Anterior cingulate cortex (tissue), 58 donors: Measurements from ENCODE around the gene SLC8A1.

Experiments
- DNase-seq, 58 donors: peaks; one replicate each; lab custom pipeline; 2025; lab: John Stamatoyannopoulos, UW

The SLC8A1 gene

GRCh38 chr2:40430776-40431599 is 20.9 kb downstream of the SLC8A1 start:
- no peak for DNase-seq

GRCh38 chr2:40428439-40428838 is 23.5 kb downstream of the SLC8A1 start:
- DNase-seq = no peak

DNA sequence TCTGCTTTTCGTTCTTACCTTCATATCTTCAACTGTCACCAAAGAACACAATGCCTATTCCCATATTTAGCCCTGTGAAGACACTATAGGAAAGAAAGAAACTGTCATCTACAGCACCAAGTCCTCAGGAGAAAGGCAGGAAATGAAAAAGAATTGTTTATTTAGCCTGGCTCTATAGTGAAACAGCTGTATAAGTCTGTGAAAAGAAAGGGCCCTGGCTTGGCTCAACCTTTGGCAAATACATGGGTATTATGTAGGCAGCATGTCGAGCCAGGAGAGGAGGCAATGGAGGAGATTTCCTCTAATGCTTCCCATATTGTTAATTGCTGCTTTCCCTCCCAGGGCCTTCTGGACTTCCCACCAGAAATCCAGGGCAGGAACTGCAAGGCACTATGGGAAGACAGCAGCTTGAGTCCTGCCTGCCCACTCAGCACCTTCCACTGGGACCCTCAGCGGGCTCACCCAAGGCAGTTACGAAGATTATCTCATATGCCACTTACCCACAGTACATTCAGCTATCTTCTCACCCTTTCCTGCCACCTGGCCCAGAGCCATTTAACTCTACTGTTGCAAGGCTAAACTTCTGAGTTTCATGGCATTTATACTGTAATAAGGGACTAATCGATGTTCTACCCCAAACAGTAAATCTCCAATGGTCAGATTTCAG is 30.1 kb downstream of the SLC8A1 start:
- no peak for DNase-seq

- no peak for DNase-seq
Observed at GRCh38 chr2:40420478-40420877, 31.4 kb downstream of the SLC8A1 start.

DNA sequence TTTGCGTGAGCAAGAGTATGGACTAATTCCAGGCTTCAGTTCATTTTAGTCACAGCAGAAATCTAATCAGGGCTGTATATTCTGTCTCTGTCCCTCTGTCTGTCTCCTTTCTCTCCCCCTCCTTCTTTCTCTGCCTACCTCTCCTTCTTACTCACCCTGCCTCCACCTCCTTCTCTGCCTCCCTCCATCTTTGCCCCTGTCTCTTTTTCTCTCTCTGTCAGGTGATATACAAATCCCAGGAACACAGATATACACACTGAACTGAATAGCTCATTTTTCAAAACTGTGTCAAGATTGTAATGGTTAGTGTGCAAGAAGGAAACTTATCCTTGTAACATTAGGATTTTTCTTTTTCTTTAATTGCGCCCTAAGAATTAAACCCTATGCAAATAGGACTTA is 32.5 kb downstream of the SLC8A1 start:
- DNase-seq = no peak

DNA sequence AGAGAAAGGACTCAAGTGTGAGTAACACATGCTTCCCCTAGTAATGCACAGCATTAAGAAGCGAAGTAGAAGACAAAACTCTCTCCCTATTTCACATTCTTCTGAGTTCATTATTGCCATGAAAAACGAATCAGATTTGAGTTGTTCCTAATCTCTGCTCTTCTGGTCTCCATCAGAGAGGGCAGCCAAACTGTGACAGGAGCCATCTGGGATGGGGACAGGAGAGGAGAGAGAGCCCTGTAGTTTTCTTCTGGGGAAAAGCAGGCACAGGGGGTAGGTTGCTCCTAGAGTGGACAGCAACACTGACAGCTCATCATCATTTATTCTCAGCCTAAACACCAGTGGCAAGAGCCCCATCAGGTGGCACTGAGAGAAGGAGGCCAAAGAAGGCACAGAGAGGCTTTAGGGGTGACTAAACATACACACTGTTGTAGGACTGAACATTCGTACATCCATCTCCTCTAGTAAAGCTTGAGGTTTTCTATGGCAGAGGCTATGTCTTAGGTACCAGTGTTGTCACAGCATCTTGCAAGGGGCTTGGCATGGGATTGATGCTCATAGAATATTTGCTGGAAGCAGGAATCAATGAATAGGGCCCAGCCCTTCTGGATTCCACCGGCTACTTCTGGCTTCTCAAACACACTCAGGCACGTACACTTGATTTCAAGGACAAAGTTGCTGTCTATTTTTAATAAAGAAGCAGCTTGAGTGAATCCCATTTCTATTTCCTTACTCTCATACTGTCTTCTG is 33.1 kb downstream of the SLC8A1 start:
- no peak for DNase-seq

GRCh38 chr2:40416486-40416885 is 35.4 kb downstream of the SLC8A1 start:
- DNase-seq = no peak

DNA sequence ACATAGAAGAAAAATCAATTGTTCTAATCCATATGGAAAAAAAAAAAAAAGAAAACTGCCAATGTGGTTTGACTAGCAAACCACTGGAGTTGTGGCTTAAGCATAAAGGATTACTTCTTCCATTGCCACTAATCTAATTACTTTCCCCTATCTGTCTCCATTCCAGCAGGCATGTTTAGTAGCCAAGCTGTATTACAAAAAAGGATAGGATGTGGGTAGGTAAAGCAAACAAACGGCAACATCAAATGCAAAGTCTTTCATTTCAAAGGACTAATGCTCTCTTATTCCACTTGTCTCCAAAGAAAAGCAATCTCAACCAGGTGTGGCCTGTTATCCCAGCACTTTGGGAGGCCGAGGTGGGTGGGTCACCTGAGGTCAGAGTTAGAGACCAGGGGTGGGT is 36.5 kb downstream of the SLC8A1 start:
- no peak for DNase-seq

DNA sequence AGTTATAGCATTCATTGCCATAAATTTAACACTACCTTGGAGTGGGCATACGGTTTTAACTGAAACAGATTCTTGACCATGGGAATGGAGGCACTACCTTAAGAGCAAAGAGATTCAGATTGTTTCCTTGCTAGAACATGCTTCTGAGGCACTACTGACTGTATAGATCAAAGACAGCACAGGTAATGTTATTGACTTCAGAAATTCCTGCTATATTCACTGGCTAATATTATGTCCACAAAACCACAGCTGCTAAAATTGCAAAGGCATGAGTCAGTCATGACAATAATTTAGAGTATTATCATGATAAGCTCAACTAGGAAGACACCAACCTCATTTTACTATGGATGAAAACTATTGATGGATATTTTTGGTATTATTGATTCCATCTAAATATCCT is 39.4 kb downstream of the SLC8A1 start:
- no peak for DNase-seq

DNA sequence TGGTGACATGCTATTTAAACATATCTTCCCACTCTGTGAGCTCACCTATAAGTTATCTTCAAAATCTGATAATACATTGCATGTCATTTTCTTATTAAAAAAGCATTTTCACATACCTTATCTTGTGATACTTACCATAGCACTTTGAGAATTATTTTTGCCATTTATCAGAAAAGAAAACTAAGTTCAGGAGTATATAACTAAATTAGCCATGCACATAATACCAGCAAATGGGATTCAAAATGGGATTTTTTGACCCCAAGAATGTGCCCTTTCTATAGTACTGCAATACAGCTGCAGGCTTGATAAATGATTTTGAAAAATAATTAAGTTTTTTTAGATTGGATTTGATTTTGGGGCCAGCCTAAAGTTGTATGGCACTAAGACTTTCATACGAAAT is 41.2 kb downstream of the SLC8A1 start:
- no peak for DNase-seq

- DNase-seq = no peak
Observed at GRCh38 chr2:40409734-40410133, 42.2 kb downstream of the SLC8A1 start.

DNA sequence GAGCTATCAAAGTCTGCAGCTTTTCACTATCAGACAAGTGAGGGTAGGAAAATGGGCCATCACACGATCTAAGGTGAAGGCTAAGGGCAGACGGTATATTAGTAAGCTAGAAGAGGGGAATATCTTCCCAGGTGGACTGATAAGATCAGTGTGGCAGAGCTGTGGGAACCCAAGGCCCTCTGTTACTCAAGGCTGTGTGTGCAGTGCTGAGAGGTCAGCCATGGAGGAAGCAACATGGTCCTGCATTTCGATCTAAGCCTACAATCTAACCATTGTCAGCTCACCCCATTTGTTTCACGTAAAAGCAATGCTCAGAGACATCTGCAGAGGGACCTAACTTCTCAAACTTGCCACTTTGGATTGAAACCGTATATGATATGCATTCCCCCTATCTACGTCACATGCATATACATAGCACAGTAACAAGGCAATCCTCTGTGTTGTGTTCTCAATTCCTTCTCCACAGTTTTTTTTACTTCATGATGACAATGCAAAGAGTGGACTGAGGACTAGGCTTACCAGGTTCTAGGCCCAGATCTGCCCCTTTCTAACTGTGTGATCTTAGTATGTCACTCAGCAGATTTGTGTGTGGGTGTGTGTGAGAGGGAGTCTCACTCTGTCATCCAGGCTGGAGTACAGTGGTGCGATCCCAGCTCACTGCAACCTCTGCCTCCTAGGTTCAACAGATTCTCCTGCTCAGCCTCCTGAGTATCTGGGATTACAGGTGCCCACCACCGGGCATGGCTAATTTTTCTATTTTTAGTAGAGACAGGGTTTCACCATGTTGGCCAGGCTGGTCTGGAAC is 45.2 kb downstream of the SLC8A1 start:
- DNase-seq = no peak

GRCh38 chr2:40405465-40405864 is 46.4 kb downstream of the SLC8A1 start:
- DNase-seq = no peak

GRCh38 chr2:40404517-40404916 is 47.4 kb downstream of the SLC8A1 start:
- no peak for DNase-seq

- DNase-seq = no peak
Observed at GRCh38 chr2:40403233-40403836, 48.6 kb downstream of the SLC8A1 start.

DNA sequence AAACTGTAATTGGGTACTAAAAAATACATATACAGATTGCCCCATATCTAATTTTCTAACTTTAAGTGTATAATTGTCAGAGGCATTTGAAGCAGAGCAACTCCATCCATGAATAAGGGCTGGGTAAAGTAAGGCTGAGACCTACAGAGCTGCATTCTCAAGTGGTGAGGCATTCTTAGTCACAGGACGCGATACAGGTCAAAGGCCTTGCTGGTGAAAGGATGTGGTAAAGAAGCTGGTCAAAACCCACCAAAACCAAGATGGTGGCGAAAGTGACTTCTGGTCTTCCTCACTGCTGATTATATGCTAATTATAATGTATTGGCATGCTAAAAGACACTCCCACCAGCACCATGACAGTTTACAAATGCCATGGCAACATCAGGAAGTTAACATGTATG is 50.0 kb downstream of the SLC8A1 start:
- no peak for DNase-seq

DNA sequence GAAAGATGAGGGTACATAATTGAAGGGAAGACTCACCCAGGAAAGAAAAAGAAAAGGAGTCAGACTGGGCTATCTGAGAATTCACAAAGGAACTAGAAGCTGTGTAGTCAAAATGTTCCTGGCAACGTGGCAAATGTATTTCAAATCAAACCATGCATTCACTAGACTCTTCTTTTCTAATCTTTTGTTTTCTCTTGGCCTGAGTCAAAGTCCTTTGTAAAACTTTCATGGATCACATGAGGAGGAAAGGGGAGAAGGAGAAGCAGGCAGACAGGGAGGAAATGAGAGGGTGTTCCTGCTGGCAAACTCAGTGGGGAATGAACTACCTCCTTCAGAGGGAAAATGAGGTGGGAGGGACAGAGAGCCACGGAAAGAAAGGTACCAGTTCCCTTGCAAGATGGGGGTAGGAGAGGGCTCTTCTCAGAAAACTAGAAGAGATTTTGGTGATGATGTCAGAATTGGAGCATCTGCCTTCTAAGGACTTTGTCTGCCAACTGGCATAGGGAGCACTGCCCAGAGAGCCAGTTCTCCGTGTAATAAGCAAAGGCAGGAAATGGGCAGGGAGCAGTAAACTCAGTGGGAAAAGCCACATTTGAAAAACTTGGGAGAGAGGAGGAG is 51.4 kb downstream of the SLC8A1 start:
- DNase-seq = no peak

DNA sequence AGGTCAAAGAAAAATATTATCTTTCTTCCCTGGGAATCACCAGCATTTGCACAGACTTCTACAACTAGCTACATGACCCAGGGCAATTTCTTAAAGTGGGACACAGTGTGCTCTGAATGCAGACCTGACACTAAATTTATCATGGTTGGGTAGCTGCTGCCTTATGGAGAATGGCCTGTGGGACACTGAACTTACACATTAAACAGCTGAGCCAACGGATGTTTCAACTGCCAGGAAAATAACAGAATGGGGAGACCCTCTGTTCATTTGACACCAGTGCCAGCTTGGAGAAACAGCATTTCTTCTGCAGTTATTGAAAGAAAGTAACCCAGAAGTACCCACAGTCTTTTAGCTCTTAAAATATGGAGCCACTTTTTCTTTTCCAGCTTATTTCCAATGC is 54.1 kb downstream of the SLC8A1 start:
- DNase-seq = no peak

DNA sequence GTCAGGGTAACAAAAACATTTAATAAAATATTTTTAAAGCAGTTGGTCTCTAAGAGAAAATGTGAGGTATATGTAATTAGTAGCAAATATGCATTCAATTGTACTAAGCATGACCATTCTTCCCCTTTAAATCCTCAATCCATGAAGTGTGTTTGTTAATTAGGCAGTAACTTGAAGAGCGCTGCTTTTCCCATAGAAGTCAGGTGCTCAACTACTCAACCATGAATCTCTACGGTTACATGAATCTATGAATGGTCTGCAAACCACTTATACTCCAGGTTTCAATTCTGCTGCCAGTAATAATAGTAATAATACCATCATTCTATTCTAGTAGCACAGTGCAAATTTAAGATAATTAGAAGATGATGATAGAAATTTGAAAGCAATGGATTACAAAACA is 55.8 kb downstream of the SLC8A1 start:
- DNase-seq = no peak
